GM12891 (cell line): ENCODE data around the gene LAMTOR1.

Experiments
- POLR2A ChIP-seq: IDR thresholded peaks from 2 replicates; pipeline ENCODE4 v1.6.1; 2011; ENCODE audit warnings: low read depth, low read length, control low read depth
- POLR2AphosphoS5 ChIP-seq: IDR thresholded peaks from 2 replicates; pipeline ENCODE4 v1.6.1; 2011; ENCODE audit warnings: low read depth, low read length, control low read depth
- TAF1 ChIP-seq: IDR thresholded peaks from 2 replicates; pipeline ENCODE4 v1.6.1; 2011; ENCODE audit warnings: low read depth, low read length, control low read depth

DNA sequence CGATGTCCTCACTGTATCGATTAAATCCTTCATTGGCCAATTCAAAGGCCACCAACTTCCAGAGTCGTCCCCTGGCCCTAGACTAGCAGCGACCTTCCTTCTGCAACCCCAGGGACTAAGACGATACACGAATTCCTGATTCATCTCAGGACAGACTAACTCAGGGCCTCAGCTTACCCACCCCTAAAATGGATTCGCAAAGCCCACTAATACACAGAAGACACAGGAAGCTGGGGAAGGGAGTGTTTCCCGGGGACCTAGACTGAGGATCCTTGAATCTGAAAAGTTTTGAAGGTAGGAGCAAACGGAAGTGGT, 509 bp downstream of the LAMTOR1 start:
- no peak for TF ChIP-seq TAF1
- TF ChIP-seq POLR2A, result no peak; the same call in 1 of the 2 replicates
- no peak for TF ChIP-seq POLR2AphosphoS5
